ENCODE measurements around the gene TPRN. TPM values are rescaled to one million over a fixed set of nuclear protein-coding genes. Genes with fewer than 3 reads are reported as not detected.
A peak's percentile ranks its signal among the peaks of the same experiment; 100 is the strongest.

The TPRN gene
- total and polyA plus RNA-seq, 2 experiments from 2014 or later = 6.4 to 29.2 TPM

DNA sequence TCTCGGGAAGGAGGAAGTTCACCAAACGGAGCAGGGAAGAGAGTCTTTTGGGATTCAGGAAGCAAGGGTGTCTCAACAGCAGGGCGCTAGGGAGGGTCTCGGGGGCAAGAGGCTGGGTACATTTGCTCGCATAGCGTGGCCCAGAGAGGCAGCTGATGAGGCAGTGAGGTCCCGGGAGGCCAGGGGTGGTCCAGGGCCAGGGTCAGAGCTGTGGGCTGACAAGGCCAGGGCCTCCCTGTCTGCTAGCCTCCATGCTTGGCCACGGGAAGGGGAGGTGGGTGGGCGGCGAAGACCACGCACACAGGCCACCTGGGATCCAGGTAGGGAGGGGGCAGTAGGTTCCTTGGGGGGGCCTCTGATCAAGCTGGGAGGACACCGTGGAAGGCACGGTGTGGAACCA, 11.0 kb upstream of the TPRN start (continued):
- TF ChIP-seq, protein P1, sequence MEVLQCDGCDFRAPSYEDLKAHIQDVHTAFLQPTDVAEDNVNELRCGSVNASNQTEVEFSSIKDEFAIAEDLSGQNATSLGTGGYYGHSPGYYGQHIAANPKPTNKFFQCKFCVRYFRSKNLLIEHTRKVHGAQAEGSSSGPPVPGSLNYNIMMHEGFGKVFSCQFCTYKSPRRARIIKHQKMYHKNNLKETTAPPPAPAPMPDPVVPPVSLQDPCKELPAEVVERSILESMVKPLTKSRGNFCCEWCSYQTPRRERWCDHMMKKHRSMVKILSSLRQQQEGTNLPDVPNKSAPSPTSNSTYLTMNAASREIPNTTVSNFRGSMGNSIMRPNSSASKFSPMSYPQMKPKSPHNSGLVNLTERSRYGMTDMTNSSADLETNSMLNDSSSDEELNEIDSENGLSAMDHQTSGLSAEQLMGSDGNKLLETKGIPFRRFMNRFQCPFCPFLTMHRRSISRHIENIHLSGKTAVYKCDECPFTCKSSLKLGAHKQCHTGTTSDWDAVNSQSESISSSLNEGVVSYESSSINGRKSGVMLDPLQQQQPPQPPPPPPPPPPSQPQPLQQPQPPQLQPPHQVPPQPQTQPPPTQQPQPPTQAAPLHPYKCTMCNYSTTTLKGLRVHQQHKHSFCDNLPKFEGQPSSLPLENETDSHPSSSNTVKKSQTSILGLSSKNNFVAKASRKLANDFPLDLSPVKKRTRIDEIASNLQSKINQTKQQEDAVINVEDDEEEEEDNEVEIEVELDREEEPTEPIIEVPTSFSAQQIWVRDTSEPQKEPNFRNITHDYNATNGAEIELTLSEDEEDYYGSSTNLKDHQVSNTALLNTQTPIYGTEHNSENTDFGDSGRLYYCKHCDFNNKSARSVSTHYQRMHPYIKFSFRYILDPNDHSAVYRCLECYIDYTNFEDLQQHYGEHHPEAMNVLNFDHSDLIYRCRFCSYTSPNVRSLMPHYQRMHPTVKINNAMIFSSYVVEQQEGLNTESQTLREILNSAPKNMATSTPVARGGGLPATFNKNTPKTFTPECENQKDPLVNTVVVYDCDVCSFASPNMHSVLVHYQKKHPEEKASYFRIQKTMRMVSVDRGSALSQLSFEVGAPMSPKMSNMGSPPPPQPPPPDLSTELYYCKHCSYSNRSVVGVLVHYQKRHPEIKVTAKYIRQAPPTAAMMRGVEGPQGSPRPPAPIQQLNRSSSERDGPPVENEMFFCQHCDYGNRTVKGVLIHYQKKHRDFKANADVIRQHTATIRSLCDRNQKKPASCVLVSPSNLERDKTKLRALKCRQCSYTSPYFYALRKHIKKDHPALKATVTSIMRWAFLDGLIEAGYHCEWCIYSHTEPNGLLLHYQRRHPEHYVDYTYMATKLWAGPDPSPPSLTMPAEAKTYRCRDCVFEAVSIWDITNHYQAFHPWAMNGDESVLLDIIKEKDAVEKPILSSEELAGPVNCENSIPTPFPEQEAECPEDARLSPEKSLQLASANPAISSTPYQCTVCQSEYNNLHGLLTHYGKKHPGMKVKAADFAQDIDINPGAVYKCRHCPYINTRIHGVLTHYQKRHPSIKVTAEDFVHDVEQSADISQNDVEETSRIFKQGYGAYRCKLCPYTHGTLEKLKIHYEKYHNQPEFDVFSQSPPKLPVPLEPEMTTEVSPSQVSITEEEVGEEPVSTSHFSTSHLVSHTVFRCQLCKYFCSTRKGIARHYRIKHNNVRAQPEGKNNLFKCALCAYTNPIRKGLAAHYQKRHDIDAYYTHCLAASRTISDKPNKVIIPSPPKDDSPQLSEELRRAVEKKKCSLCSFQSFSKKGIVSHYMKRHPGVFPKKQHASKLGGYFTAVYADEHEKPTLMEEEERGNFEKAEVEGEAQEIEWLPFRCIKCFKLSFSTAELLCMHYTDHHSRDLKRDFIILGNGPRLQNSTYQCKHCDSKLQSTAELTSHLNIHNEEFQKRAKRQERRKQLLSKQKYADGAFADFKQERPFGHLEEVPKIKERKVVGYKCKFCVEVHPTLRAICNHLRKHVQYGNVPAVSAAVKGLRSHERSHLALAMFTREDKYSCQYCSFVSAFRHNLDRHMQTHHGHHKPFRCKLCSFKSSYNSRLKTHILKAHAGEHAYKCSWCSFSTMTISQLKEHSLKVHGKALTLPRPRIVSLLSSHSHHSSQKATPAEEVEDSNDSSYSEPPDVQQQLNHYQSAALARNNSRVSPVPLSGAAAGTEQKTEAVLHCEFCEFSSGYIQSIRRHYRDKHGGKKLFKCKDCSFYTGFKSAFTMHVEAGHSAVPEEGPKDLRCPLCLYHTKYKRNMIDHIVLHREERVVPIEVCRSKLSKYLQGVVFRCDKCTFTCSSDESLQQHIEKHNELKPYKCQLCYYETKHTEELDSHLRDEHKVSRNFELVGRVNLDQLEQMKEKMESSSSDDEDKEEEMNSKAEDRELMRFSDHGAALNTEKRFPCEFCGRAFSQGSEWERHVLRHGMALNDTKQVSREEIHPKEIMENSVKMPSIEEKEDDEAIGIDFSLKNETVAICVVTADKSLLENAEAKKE (CRISPR knock-in tag; IDR thresholded peaks at IDR 0.05) = no peak
- TF ChIP-seq POLR2AphosphoS5 (IDR thresholded peaks at IDR 0.05; ENCODE audit: low read depth) (no peak), CREB1 (CRISPR knock-in tag; IDR thresholded peaks at IDR 0.05; ENCODE audit: low read depth) (no peak), NANOG (IDR thresholded peaks at IDR 0.05; ENCODE audit: borderline replicate concordance) (no peak), ZNF331 (CRISPR knock-in tag; IDR thresholded peaks at IDR 0.05; ENCODE audit: low read depth) (no peak)

DNA sequence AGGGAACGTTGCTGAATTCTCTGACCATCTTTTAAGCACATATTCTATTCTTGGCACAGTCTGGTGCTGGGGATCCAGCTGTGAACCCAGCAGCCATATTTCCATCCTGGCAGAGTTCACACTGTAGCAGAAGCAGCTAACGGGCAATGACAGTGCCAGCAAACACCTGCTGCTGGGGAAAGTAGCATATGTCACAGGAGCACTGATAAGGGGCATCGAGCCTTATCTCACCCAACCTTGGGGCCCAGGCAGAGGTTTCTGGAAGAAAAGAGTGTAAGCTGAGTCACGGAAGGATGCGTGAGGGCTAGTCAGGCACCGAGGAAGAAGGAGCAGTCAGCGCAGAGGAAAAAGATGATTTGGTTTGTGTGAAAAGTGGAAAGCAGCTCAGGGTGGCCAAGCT, 6.1 kb upstream of the TPRN start:
- no peaks in the 10 kb centered on the region for H3K36me3 ChIP-seq (ENCODE audit: insufficient read depth)
- no peaks in the 10 kb centered on the region; the same call in 2 of the 3 replicates for H3K9me3 Mint-ChIP-seq
- peak overlapping the region; percentile 98 for H3K4me3 ChIP-seq
- H3K27ac ChIP-seq (ENCODE audit: low read depth) = no peak overlapping the region
- peaks cover 28% of the 10 kb centered on the region for H3K4me1 Mint-ChIP-seq
- H3K4me2 ChIP-seq = peak overlapping the region; percentile 98
- H3K36me3 Mint-ChIP-seq (ENCODE audit: low read depth) = peaks cover 33% of the 10 kb centered on the region
- H3K79me2 ChIP-seq (replicated peaks; ENCODE audit: insufficient read depth) = peaks cover 42% of the 10 kb centered on the region
- TF ChIP-seq JUNB (IDR thresholded peaks at IDR 0.05; ENCODE audit: unreplicated experiment) (no peak), ZNF331 (CRISPR knock-in tag; IDR thresholded peaks at IDR 0.05; ENCODE audit: low read depth) (no peak), ZNF114 (CRISPR knock-in tag; IDR thresholded peaks at IDR 0.05) (no peak), POLR2AphosphoS5 (IDR thresholded peaks at IDR 0.05; ENCODE audit: low read depth) (no peak)
- TF ChIP-seq, protein P2, sequence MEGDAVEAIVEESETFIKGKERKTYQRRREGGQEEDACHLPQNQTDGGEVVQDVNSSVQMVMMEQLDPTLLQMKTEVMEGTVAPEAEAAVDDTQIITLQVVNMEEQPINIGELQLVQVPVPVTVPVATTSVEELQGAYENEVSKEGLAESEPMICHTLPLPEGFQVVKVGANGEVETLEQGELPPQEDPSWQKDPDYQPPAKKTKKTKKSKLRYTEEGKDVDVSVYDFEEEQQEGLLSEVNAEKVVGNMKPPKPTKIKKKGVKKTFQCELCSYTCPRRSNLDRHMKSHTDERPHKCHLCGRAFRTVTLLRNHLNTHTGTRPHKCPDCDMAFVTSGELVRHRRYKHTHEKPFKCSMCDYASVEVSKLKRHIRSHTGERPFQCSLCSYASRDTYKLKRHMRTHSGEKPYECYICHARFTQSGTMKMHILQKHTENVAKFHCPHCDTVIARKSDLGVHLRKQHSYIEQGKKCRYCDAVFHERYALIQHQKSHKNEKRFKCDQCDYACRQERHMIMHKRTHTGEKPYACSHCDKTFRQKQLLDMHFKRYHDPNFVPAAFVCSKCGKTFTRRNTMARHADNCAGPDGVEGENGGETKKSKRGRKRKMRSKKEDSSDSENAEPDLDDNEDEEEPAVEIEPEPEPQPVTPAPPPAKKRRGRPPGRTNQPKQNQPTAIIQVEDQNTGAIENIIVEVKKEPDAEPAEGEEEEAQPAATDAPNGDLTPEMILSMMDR (conservative IDR thresholded peaks at IDR 0.05; ENCODE audit: low read depth in 2 of 2) = no peak
- peaks cover 16% of the 10 kb centered on the region; the same call in 1 of the 2 replicates for H3F3A ChIP-seq (replicated peaks; ENCODE audit: low read depth)
- H4K20me1 ChIP-seq (replicated peaks; ENCODE audit: insufficient read depth) = peaks cover 14% of the 10 kb centered on the region
- peak overlapping the region; percentile 97 for H3K4me3 Mint-ChIP-seq
- no peak overlapping the region for H2AFZ ChIP-seq
- H3K9me2 ChIP-seq (ENCODE audit: insufficient read depth) = no peaks in the 10 kb centered on the region
- peaks cover 20% of the 10 kb centered on the region for H3K4me1 ChIP-seq (ENCODE audit: insufficient read depth)
- H3K27ac Mint-ChIP-seq = no peak overlapping the region
- no peak for ATAC-seq
- H3K27me3 Mint-ChIP-seq (ENCODE audit: insufficient read depth, low read depth, poor library complexity) = peaks cover 24% of the 10 kb centered on the region
- DNase-seq (ENCODE audit: low spot score) = no peak
- H3K27me3 ChIP-seq (ENCODE audit: insufficient read depth) = no peaks in the 10 kb centered on the region

Measured in GM23338 (cell line).